H1 (cell line): ENCODE data around the gene PDE4D. TPM values are rescaled to one million over a fixed set of nuclear protein-coding genes. Genes with fewer than 3 reads are reported as not detected.

Source experiments
- CTCF ChIA-PET: fragments of 300-600 bp; sonication (Branson Sonifier 250); formaldehyde crosslinking; loops from one replicate; lab custom pipeline; 2021; ENCODE audit not compliant: partially characterized antibody; lab: Charles Lee
- POLR2A ChIA-PET: fragments of 300-600 bp; sonication (Branson Sonifier 250); formaldehyde crosslinking; loops from one replicate; lab custom pipeline; 2021; ENCODE audit warnings: inconsistent platforms; ENCODE audit not compliant: partially characterized antibody; lab: Charles Lee
- DNase-seq, 2 experiments: peaks; one replicate each; pipeline versions ENCODE4 v3.0.0 to v3.0.0-alpha.2; 2010 to 2022; ENCODE audit warnings: low spot score in 2 of 2, low read depth in 1 of 2, mixed read lengths in 1 of 2
- FAIRE-seq: peaks from 2 replicates; lab custom pipeline; 2011; peaks lifted over from hg19 to GRCh38; lab: Jason Lieb, UNC
- H2AFZ ChIP-seq: 2 replicates; pipeline ENCODE4 v1.8.1; 2012; ENCODE audit warnings: low read length, inconsistent platforms
- H2AK5ac ChIP-seq: 2 replicates; pipeline ENCODE4 v1.6.1; 2013; ENCODE audit warnings: low read depth, low read length
- H2BK120ac ChIP-seq: replicated peaks from 2 replicates; pipeline ENCODE3; 2013; ENCODE audit warnings: low read depth, low read length, inconsistent platforms
- H2BK12ac ChIP-seq: 2 replicates; pipeline ENCODE4 v1.6.1; 2013; ENCODE audit warnings: low read depth, low read length
- H2BK15ac ChIP-seq: 2 replicates; pipeline ENCODE4 v1.6.1; 2013; ENCODE audit warnings: low read length
- H2BK20ac ChIP-seq: 2 replicates; pipeline ENCODE4 v1.6.1; 2013; ENCODE audit warnings: low read length
- H2BK5ac ChIP-seq: 2 replicates; pipeline ENCODE4 v1.6.1; 2013; ENCODE audit warnings: low read depth, low read length
- H3K14ac ChIP-seq: 2 replicates; pipeline ENCODE4 v1.6.1; 2013; ENCODE audit warnings: inconsistent platforms; ENCODE audit not compliant: insufficient read length
- H3K18ac ChIP-seq: 2 replicates; pipeline ENCODE4 v1.6.1; 2013; ENCODE audit warnings: low read length; ENCODE audit errors: extremely low read depth
- H3K23ac ChIP-seq: 2 replicates; pipeline ENCODE4 v1.6.1; 2013; ENCODE audit warnings: inconsistent platforms; ENCODE audit not compliant: insufficient read length
- H3K23me2 ChIP-seq: 2 replicates; pipeline ENCODE4 v1.6.1; 2013; ENCODE audit warnings: low read depth, low read length
- H3K27ac ChIP-seq: 2 replicates; pipeline ENCODE4 v1.6.1; 2011; ENCODE audit warnings: low read depth, low read length, inconsistent platforms
- H3K27me3 ChIP-seq, 4 experiments: replicated peaks in 1 of 4; 1 replicate in 1 of 4; 2 replicates in 3 of 4; pipeline versions ENCODE4 v1.6.1 to v1.8.1; 2011 to 2013; ENCODE audit warnings: low read length in 3 of 4, mild to moderate bottlenecking in 3 of 4, inconsistent platforms in 2 of 4, mixed read lengths in 2 of 4, moderate library complexity in 1 of 4; ENCODE audit not compliant: control insufficient read depth in 3 of 4, insufficient read depth in 3 of 4; ENCODE audit errors: extremely low read depth in 1 of 4
- H3K36me3 ChIP-seq, 4 experiments: 2 replicates each; pipeline versions ENCODE4 v1.6.1 to v1.8.1; 2011 to 2013; ENCODE audit warnings: mild to moderate bottlenecking in 4 of 4, low read length in 3 of 4, moderate library complexity in 2 of 4, control low read depth in 1 of 4, inconsistent platforms in 1 of 4; ENCODE audit not compliant: insufficient read depth in 4 of 4, control insufficient read depth in 2 of 4
- H3K4ac ChIP-seq: replicated peaks from 2 replicates; pipeline ENCODE3; 2013; ENCODE audit warnings: low read length, low read depth, mixed read lengths, inconsistent platforms; ENCODE audit not compliant: insufficient read length
- H3K4me1 ChIP-seq, 4 experiments: replicated peaks in 1 of 4; 1 replicate in 1 of 4; 2 replicates in 3 of 4; pipeline versions ENCODE4 v1.6.1 to v1.8.1; 2011 to 2013; ENCODE audit warnings: low read length in 3 of 4, inconsistent platforms in 2 of 4, mixed read lengths in 1 of 4; ENCODE audit not compliant: insufficient read depth in 4 of 4, control insufficient read depth in 3 of 4
- H3K4me2 ChIP-seq, 2 experiments: 2 replicates each; pipeline versions ENCODE4 v1.6.1 to v1.8.1; 2011 to 2013; ENCODE audit warnings: low read depth in 2 of 2, low read length in 2 of 2, control low read depth in 1 of 2, inconsistent platforms in 1 of 2, mild to moderate bottlenecking in 1 of 2; ENCODE audit not compliant: insufficient read depth in 1 of 2
- H3K4me3 ChIP-seq, 4 experiments: fragments of 200-600, 300-600 bp in 1 of 4; sonication (generic), shearing (Covaris generic), sonication (Bioruptor Twin) in 1 of 4; 2 replicates each; pipeline versions ENCODE4 v1.5.1 to v1.8.1; 2011 to 2016; ENCODE audit warnings: low read length in 4 of 4, low read depth in 3 of 4, control low read depth in 2 of 4, inconsistent platforms in 2 of 4, mild to moderate bottlenecking in 2 of 4, mixed read lengths in 1 of 4, moderate library complexity in 1 of 4; ENCODE audit not compliant: insufficient read depth in 2 of 4; ENCODE audit errors: extremely low read depth in 1 of 4
- H3K56ac ChIP-seq: replicated peaks from 2 replicates; pipeline ENCODE3; 2013; ENCODE audit warnings: low read depth, mild to moderate bottlenecking, mixed read lengths, low read length, inconsistent platforms; ENCODE audit not compliant: insufficient read length
- H3K79me1 ChIP-seq: 2 replicates; pipeline ENCODE4 v1.6.1; 2013; ENCODE audit warnings: low read depth, low read length, control low read depth
- H3K79me2 ChIP-seq, 2 experiments: 2 replicates each; pipeline versions ENCODE4 v1.6.1 to v1.8.1; 2012 to 2013; ENCODE audit warnings: low read length in 2 of 2, mild to moderate bottlenecking in 2 of 2, inconsistent platforms in 1 of 2; ENCODE audit not compliant: insufficient read depth in 2 of 2, control insufficient read depth in 1 of 2
- H3K9ac ChIP-seq, 4 experiments: replicated peaks in 1 of 4; 1 replicate in 1 of 4; 2 replicates in 3 of 4; pipeline versions ENCODE4 v1.6.1 to v1.8.1; 2011 to 2013; ENCODE audit warnings: low read depth in 3 of 4, low read length in 3 of 4, control low read depth in 2 of 4, mild to moderate bottlenecking in 2 of 4, moderate library complexity in 2 of 4, inconsistent platforms in 1 of 4; ENCODE audit errors: extremely low read depth in 1 of 4
- H3K9me3 ChIP-seq, 2 experiments: 2 replicates each; pipeline versions ENCODE4 v1.6.1 to v1.8.1; 2012 to 2013; ENCODE audit warnings: mild to moderate bottlenecking in 2 of 2, moderate library complexity in 2 of 2, control low read depth in 1 of 2, inconsistent platforms in 1 of 2, low read depth in 1 of 2, low read length in 1 of 2, mixed read lengths in 1 of 2; ENCODE audit not compliant: insufficient read depth in 2 of 2
- H4K20me1 ChIP-seq, 2 experiments: replicated peaks in 1 of 2; 2 replicates each; pipeline versions ENCODE3 to v1.8.1; 2011 to 2013; ENCODE audit warnings: inconsistent platforms in 2 of 2, low read length in 2 of 2, mild to moderate bottlenecking in 1 of 2; ENCODE audit not compliant: insufficient read depth in 2 of 2, control insufficient read depth in 1 of 2
- H4K5ac ChIP-seq: 2 replicates; pipeline ENCODE4 v1.6.1; 2013; ENCODE audit warnings: low read length, low read depth, mixed read lengths, inconsistent platforms; ENCODE audit not compliant: insufficient read length
- H4K8ac ChIP-seq: 2 replicates; pipeline ENCODE4 v1.8.0; 2013; ENCODE audit warnings: mild to moderate bottlenecking, moderate library complexity, low read length, inconsistent platforms; ENCODE audit not compliant: insufficient read depth; ENCODE audit errors: extremely low read depth
- H4K91ac ChIP-seq: replicated peaks from 2 replicates; pipeline ENCODE3; 2013; ENCODE audit warnings: low read length, mixed read lengths, inconsistent platforms; ENCODE audit not compliant: insufficient read length
- BCL11A ChIP-seq, 2 experiments: IDR thresholded peaks; one replicate each; pipeline ENCODE4 v1.6.1; 2011; ENCODE audit warnings: low read depth in 2 of 2, low read length in 2 of 2, mild to moderate bottlenecking in 2 of 2
- BRCA1 ChIP-seq: IDR thresholded peaks from 2 replicates; pipeline ENCODE4 v1.6.1; 2012; ENCODE audit warnings: low read depth, low read length, improper control_type of control experiment
- CREB1 ChIP-seq: IDR thresholded peaks from 2 replicates; pipeline ENCODE4 v1.6.1; 2012; ENCODE audit warnings: inconsistent platforms
- GABPA ChIP-seq: IDR thresholded peaks from 2 replicates; pipeline ENCODE4 v1.6.1; 2011; ENCODE audit warnings: mild to moderate bottlenecking, low read length, moderate library complexity, borderline replicate concordance; ENCODE audit not compliant: insufficient read depth
- HDAC6 ChIP-seq: IDR thresholded peaks from one replicate; pipeline ENCODE4 v1.7.1; 2012; ENCODE audit warnings: low read depth, mild to moderate bottlenecking, inconsistent platforms, low read length, moderate library complexity
- JUN ChIP-seq: IDR thresholded peaks from 2 replicates; pipeline ENCODE4 v1.6.1; 2011; ENCODE audit warnings: low read depth, mild to moderate bottlenecking, improper control_type of control experiment, low read length
- JUND ChIP-seq: IDR thresholded peaks from 2 replicates; pipeline ENCODE4 v1.6.1; 2011; ENCODE audit warnings: mild to moderate bottlenecking, improper control_type of control experiment, low read length
- RFX5 ChIP-seq: IDR thresholded peaks from 2 replicates; pipeline ENCODE4 v1.6.1; 2011; ENCODE audit warnings: low read depth, low read length, improper control_type of control experiment, borderline replicate concordance
- SIRT6 ChIP-seq: IDR thresholded peaks from one replicate; pipeline ENCODE4 v1.7.1; 2012; ENCODE audit warnings: low read length, inconsistent platforms
- SP2 ChIP-seq: IDR thresholded peaks from 2 replicates; pipeline ENCODE4 v1.6.1; 2012; ENCODE audit warnings: mild to moderate bottlenecking, low read length, inconsistent platforms
- SRF ChIP-seq: IDR thresholded peaks from 2 replicates; pipeline ENCODE4 v1.6.1; 2011; ENCODE audit warnings: mild to moderate bottlenecking, low read depth, low read length, moderate library complexity
- TAF7 ChIP-seq: optimal IDR thresholded peaks from 2 replicates; pipeline ENCODE3; 2011; ENCODE audit warnings: low read depth, mild to moderate bottlenecking, inconsistent platforms, low read length, moderate library complexity, borderline replicate concordance
- TBP ChIP-seq: IDR thresholded peaks from 2 replicates; pipeline ENCODE4 v1.6.1; 2011; ENCODE audit warnings: low read depth, low read length, improper control_type of control experiment
- YY1 ChIP-seq: IDR thresholded peaks from 2 replicates; pipeline ENCODE4 v1.6.1; 2011; ENCODE audit warnings: low read depth, mild to moderate bottlenecking, low read length
- WGBS, 2 experiments: shearing (Covaris generic) in 1 of 2; methylation state at CpG; one replicate each; pipeline versions ENCODE4 v1.1.6 to v1.1.7; 2013 to 2015; ENCODE audit warnings: low lambda C conversion rate in 2 of 2, mixed read lengths in 2 of 2, inconsistent platforms in 1 of 2, low coverage in 1 of 2, missing lambda C conversion rate in 1 of 2; ENCODE audit not compliant: insufficient replicate concordance in 2 of 2, insufficient coverage in 1 of 2, insufficient read length in 1 of 2; ENCODE audit errors: extremely low coverage in 1 of 2, missing lambda C conversion rate in 1 of 2; 5-methylcytosine and 5-hydroxymethylcytosine counted together
- polyA plus RNA-seq, 7 experiments: library from polyadenylated mRNA; depleted of rRNA in 3 of 7; stranded (reverse) in 5 of 7; unstranded in 2 of 7; fragments of >200 nt in 5 of 7; fragments of 200-250 nt in 2 of 7; gene quantifications; 1 replicate in 5 of 7; 2 replicates in 1 of 7; 4 replicates in 1 of 7; pipeline versions ENCODE4 v1.2.1 to v1.2.3, GENCODE V29; 2011 to 2013; ENCODE audit warnings: missing spikeins in 2 of 7, mixed read lengths in 2 of 7
- total RNA-seq: library from RNA; stranded (reverse); fragmentation: NEBNext Ultra II Directional; extraction: Animal tissue kit (Norgen Biotek cat#: 25700); gene quantifications from 2 replicates; pipeline ENCODE4 v1.2.1, GENCODE V29; 2021
- TF ChIP-seq, protein P1 (sequence below): IDR thresholded peaks from 2 replicates; pipeline ENCODE4 v1.6.1; 2012; ENCODE audit warnings: low read length, inconsistent platforms

Gene PDE4D
- total and polyA plus RNA-seq, 2 of the 8 experiments (the other 6 are each of a cell fraction or from before 2014, with no cell fraction given) = 2.3 to 3.7 TPM

DNA sequence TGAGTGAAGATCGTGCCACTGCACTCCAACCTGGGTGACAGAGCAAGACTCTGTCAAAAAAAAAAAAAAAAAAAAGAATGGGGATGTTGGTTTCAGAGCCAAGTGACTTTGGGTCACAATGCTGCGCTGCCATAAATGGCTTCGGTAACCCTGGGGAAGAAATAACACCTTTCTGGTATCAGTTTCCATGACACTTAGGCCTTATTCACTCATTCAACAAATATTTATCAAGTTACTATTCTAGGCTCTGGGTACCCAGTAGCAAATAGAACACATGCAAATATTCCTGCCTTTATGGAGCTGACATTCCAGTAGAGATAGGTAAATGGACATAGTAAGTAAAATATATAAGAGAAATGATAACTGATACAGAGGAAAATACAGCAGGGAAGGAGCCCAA lies 454.2 kb downstream of the PDE4D start:
- no peaks in the 10 kb centered on the region for H3K79me1 ChIP-seq
- no peaks in the 10 kb centered on the region for H3K27me3 ChIP-seq
- no peak overlapping the region for H4K91ac ChIP-seq
- DNase-seq (no peak), FAIRE-seq (no peak)
- no peak overlapping the region for H2BK5ac ChIP-seq
- H3K14ac ChIP-seq = no peak overlapping the region
- WGBS, 2 experiments = 93% methylated on average over 3 of the region's 3 CpGs; no CpG with 5 or more reads in 1 of the 2 experiments
- no peak overlapping the region for H3K56ac ChIP-seq
- no peaks in the 10 kb centered on the region for H3K79me2 ChIP-seq
- H3K36me3 ChIP-seq = no peaks in the 10 kb centered on the region
- H3K9ac ChIP-seq = no peak overlapping the region
- no peaks in the 10 kb centered on the region for H4K20me1 ChIP-seq
- H3K4me2 ChIP-seq = no peak overlapping the region
- no peak overlapping the region for H3K23ac ChIP-seq
- H4K8ac ChIP-seq = no peak overlapping the region
- H2BK120ac ChIP-seq = no peak overlapping the region
- H2AFZ ChIP-seq = no peak overlapping the region
- no peaks in the 10 kb centered on the region for H3K4me1 ChIP-seq
- H4K5ac ChIP-seq = no peak overlapping the region
- H3K27ac ChIP-seq = no peak overlapping the region
- H3K4me3 ChIP-seq = no peak overlapping the region
- H3K18ac ChIP-seq = no peak overlapping the region
- H2BK12ac ChIP-seq = no peak overlapping the region
- CTCF ChIA-PET = interaction anchor here (1.1 kb wide), 1 partner anchor 9 kb away, joined by 4 read pairs; no protein-coding TSS in a partner anchor
- no peak overlapping the region for H2BK15ac ChIP-seq
- no peak overlapping the region for H2BK20ac ChIP-seq
- no peaks in the 10 kb centered on the region for H3K23me2 ChIP-seq
- POLR2A ChIA-PET = no interaction called here
- H3K9me3 ChIP-seq = no peaks in the 10 kb centered on the region
- H2AK5ac ChIP-seq = no peak overlapping the region
- no peak overlapping the region for H3K4ac ChIP-seq
- TF ChIP-seq GABPA = no peak
- TF ChIP-seq CREB1 = no peak
- no peak for TF ChIP-seq RFX5
- no peak for TF ChIP-seq HDAC6
- TF ChIP-seq JUND = no peak
- TF ChIP-seq BCL11A (IDR thresholded peaks at IDR 0.05; ENCODE audit: low read depth in 2 of 2, low read length in 2 of 2) = no peak
- TF ChIP-seq YY1 = no peak
- TF ChIP-seq SIRT6 = no peak
- TF ChIP-seq SP2 = no peak
- TF ChIP-seq, protein P1, sequence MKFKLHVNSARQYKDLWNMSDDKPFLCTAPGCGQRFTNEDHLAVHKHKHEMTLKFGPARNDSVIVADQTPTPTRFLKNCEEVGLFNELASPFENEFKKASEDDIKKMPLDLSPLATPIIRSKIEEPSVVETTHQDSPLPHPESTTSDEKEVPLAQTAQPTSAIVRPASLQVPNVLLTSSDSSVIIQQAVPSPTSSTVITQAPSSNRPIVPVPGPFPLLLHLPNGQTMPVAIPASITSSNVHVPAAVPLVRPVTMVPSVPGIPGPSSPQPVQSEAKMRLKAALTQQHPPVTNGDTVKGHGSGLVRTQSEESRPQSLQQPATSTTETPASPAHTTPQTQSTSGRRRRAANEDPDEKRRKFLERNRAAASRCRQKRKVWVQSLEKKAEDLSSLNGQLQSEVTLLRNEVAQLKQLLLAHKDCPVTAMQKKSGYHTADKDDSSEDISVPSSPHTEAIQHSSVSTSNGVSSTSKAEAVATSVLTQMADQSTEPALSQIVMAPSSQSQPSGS = no peak
- TF ChIP-seq TBP = no peak
- TF ChIP-seq SRF = no peak
- TF ChIP-seq BRCA1 = no peak
- no peak for TF ChIP-seq TAF7
- no peak for TF ChIP-seq JUN
